Adrenal gland (tissue), 5 donors: ENCODE results near the gene CALD1.

Experiments used
- POLR2A ChIP-seq, 2 donors: fragments of 450-650 bp; IDR thresholded peaks; one replicate each; pipeline ENCODE4 v1.6.1; 2017; ENCODE audit warnings: antibody characterized with exemption in 2 of 2, mild to moderate bottlenecking in 2 of 2, moderate library complexity in 1 of 2
- TF ChIP-seq, protein P1 (sequence below), 6 experiments: fragments of 450-650 bp in 4 of 6; fragments of 200-600 bp in 2 of 6; sonication (generic) in 1 of 6; IDR thresholded peaks; 1 replicate in 5 of 6; 2 replicates in 1 of 6; pipeline versions ENCODE4 v1.5.1 to v1.8.0; 2016 to 2021; ENCODE audit warnings: antibody characterized with exemption in 6 of 6, mild to moderate bottlenecking in 2 of 6, moderate library complexity in 1 of 6
- donor health status: DM: no; HTN: no; CAD: no.

DNA sequence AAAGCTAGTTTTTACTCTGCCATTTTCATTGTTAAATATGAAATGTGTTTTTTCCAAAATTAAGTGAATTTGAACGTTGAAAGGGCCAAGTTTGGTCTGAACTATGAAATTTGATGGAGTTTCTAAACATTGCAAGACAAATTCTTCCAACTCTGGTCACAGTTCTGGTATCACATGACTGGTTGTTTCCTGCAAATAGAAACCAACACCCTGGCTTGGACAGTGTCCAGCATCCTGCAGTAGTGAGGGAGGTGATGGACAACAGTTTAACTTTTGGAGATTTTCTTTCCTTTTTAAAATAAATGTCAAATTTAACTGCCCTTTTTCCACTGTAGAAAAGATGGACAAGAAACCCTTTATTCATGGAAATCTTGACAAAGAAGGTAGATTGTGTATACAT, 152.1 kb downstream of the CALD1 start:
- TF ChIP-seq, protein P1, sequence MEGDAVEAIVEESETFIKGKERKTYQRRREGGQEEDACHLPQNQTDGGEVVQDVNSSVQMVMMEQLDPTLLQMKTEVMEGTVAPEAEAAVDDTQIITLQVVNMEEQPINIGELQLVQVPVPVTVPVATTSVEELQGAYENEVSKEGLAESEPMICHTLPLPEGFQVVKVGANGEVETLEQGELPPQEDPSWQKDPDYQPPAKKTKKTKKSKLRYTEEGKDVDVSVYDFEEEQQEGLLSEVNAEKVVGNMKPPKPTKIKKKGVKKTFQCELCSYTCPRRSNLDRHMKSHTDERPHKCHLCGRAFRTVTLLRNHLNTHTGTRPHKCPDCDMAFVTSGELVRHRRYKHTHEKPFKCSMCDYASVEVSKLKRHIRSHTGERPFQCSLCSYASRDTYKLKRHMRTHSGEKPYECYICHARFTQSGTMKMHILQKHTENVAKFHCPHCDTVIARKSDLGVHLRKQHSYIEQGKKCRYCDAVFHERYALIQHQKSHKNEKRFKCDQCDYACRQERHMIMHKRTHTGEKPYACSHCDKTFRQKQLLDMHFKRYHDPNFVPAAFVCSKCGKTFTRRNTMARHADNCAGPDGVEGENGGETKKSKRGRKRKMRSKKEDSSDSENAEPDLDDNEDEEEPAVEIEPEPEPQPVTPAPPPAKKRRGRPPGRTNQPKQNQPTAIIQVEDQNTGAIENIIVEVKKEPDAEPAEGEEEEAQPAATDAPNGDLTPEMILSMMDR (IDR thresholded peaks at IDR 0.05) = no peak
- no peak for TF ChIP-seq POLR2A (IDR thresholded peaks at IDR 0.05)
